Neuronal stem cell (in vitro differentiated cells): ENCODE measurements around the gene PTPRD.

Source experiments
- DNase-seq: peaks from one replicate; pipeline ENCODE4 v3.0.0-alpha.2; 2013; ENCODE audit warnings: low spot score
- H2AFZ ChIP-seq: one replicate; pipeline ENCODE4 v1.6.1; 2013; ENCODE audit warnings: mild to moderate bottlenecking, low read length, inconsistent platforms
- H2AK5ac ChIP-seq: 2 replicates; pipeline ENCODE4 v1.6.1; 2013; ENCODE audit warnings: low read depth, mild to moderate bottlenecking, inconsistent platforms, low read length, moderate library complexity, mixed read lengths
- H2BK120ac ChIP-seq: 2 replicates; pipeline ENCODE4 v1.6.1; 2013; ENCODE audit warnings: low read depth, mild to moderate bottlenecking, inconsistent platforms, low read length, moderate library complexity, mixed read lengths
- H2BK12ac ChIP-seq: one replicate; pipeline ENCODE4 v1.6.1; 2013; ENCODE audit warnings: low read length, inconsistent platforms
- H2BK15ac ChIP-seq: 2 replicates; pipeline ENCODE4 v1.6.1; 2013; ENCODE audit warnings: mild to moderate bottlenecking, low read length, inconsistent platforms, mixed read lengths
- H2BK5ac ChIP-seq: one replicate; pipeline ENCODE4 v1.6.1; 2013; ENCODE audit warnings: inconsistent platforms, mild to moderate bottlenecking, low read length, moderate library complexity
- H3K14ac ChIP-seq: one replicate; pipeline ENCODE4 v1.6.1; 2013; ENCODE audit warnings: low read length, inconsistent platforms
- H3K18ac ChIP-seq: 2 replicates; pipeline ENCODE4 v1.6.1; 2013; ENCODE audit warnings: low read length, inconsistent platforms
- H3K23ac ChIP-seq: 2 replicates; pipeline ENCODE4 v1.6.1; 2013; ENCODE audit warnings: low read depth, mild to moderate bottlenecking, mixed read lengths, low read length, inconsistent platforms; ENCODE audit not compliant: poor library complexity
- H3K27ac ChIP-seq: replicated peaks from 3 replicates; pipeline ENCODE4 v1.5.1; 2013; ENCODE audit warnings: low read length, inconsistent platforms
- H3K27me3 ChIP-seq, 3 experiments: 2 replicates each; pipeline ENCODE4 v1.6.1; 2013; ENCODE audit warnings: low read length in 3 of 3, mild to moderate bottlenecking in 2 of 3, inconsistent platforms in 1 of 3, low read depth in 1 of 3, mixed read lengths in 1 of 3, moderate library complexity in 1 of 3; ENCODE audit not compliant: control insufficient read depth in 3 of 3, insufficient read depth in 3 of 3
- H3K36me3 ChIP-seq, 2 donors: replicated peaks in 1 of 2; 2 replicates each; pipeline ENCODE4 v1.6.1; 2013; ENCODE audit warnings: low read length in 2 of 2; ENCODE audit not compliant: control insufficient read depth in 2 of 2, insufficient read depth in 2 of 2
- H3K4ac ChIP-seq: 2 replicates; pipeline ENCODE4 v1.6.1; 2013; ENCODE audit warnings: inconsistent platforms, mild to moderate bottlenecking, low read length, moderate library complexity
- H3K4me1 ChIP-seq, 2 donors: 1 replicate in 1 of 2; 2 replicates in 1 of 2; pipeline ENCODE4 v1.6.1; 2013; ENCODE audit warnings: low read length in 2 of 2, low read depth in 1 of 2; ENCODE audit not compliant: control insufficient read depth in 2 of 2, insufficient read depth in 1 of 2
- H3K4me2 ChIP-seq: one replicate; pipeline ENCODE4 v1.6.1; 2013; ENCODE audit warnings: mild to moderate bottlenecking, low read length, inconsistent platforms; ENCODE audit not compliant: insufficient read depth, poor library complexity, severe bottlenecking
- H3K4me3 ChIP-seq, 2 donors: 2 replicates each; pipeline ENCODE4 v1.5.1; 2013; ENCODE audit warnings: low read length in 2 of 2, mild to moderate bottlenecking in 2 of 2, inconsistent platforms in 1 of 2, moderate library complexity in 1 of 2
- H3K79me1 ChIP-seq: one replicate; pipeline ENCODE4 v1.6.1; 2013; ENCODE audit warnings: low read depth, mild to moderate bottlenecking, inconsistent platforms, low read length, moderate library complexity
- H3K9ac ChIP-seq: one replicate; pipeline ENCODE4 v1.6.1; 2013; ENCODE audit warnings: mild to moderate bottlenecking, low read depth, low read length, inconsistent platforms; ENCODE audit not compliant: poor library complexity
- H3K9me3 ChIP-seq, 2 donors: replicated peaks in 1 of 2; 2 replicates each; pipeline versions ENCODE3 to v1.6.1; 2013; ENCODE audit warnings: low read length in 2 of 2, mild to moderate bottlenecking in 2 of 2, inconsistent platforms in 1 of 2, low read depth in 1 of 2, mixed read lengths in 1 of 2, moderate library complexity in 1 of 2; ENCODE audit not compliant: control insufficient read depth in 2 of 2, insufficient read depth in 1 of 2
- H4K8ac ChIP-seq: one replicate; pipeline ENCODE4 v1.6.1; 2013; ENCODE audit warnings: low read depth, mild to moderate bottlenecking, inconsistent platforms, low read length, moderate library complexity
- H4K91ac ChIP-seq: one replicate; pipeline ENCODE4 v1.6.1; 2013; ENCODE audit warnings: low read length, low read depth, mild to moderate bottlenecking, inconsistent platforms; ENCODE audit not compliant: poor library complexity
- WGBS, 2 donors: extraction: QIAGEN DNeasy Blood & Tissue Kit; methylation state at CpG; one replicate each; pipeline ENCODE4 v1.1.7; 2013; ENCODE audit warnings: missing lambda C conversion rate in 2 of 2, mixed read lengths in 1 of 2; ENCODE audit not compliant: insufficient read length in 2 of 2, insufficient replicate concordance in 1 of 2; ENCODE audit errors: extremely low coverage in 2 of 2; 5-methylcytosine and 5-hydroxymethylcytosine counted together

PTPRD gene

DNA sequence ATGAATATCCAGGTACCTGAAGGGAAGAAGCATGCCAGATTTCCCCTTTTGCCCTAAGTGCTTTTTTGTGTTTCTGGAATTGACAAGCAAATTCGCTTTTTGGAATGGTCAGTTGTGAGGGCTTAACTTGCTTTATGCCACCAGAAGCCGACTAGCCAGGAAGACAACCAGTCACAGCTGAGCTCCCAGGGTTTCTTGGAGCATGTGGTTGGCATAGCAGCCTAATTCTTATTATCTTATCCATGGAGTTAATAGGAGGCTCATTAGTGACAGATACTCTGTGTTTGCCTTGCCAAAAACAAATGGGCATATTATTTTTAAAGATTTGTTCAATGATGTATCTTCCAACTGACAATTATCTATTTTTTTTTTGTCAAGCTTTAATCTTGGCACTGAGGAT lies 500.7 kb downstream of the PTPRD start:
- Histone ChIP-seq H2BK12ac (no peak overlapping the region), H3K4me2 (no peak overlapping the region), H3K36me3 (no peaks in the 10 kb centered on the region), H2BK120ac (no peak overlapping the region), H2AFZ (no peak overlapping the region), H3K9ac (no peak overlapping the region), H3K18ac (no peak overlapping the region), H4K8ac (no peak overlapping the region), H3K23ac (no peak overlapping the region), H3K79me1 (no peaks in the 10 kb centered on the region), H4K91ac (no peak overlapping the region), H3K9me3 (no peaks in the 10 kb centered on the region), H3K4me1 (peaks cover 0 to 4% of the 10 kb centered on the region in 2 donors), H3K4ac (no peak overlapping the region), H3K14ac (no peak overlapping the region), H3K27ac (no peak overlapping the region), H3K27me3 (no peaks in the 10 kb centered on the region), H3K4me3 (no peak overlapping the region), H2AK5ac (no peak overlapping the region), H2BK5ac (no peak overlapping the region), H2BK15ac (no peak overlapping the region)
- WGBS, 2 donors: no CpG with 5 or more reads among the region's 2 CpGs
- DNase-seq: no peak

DNA sequence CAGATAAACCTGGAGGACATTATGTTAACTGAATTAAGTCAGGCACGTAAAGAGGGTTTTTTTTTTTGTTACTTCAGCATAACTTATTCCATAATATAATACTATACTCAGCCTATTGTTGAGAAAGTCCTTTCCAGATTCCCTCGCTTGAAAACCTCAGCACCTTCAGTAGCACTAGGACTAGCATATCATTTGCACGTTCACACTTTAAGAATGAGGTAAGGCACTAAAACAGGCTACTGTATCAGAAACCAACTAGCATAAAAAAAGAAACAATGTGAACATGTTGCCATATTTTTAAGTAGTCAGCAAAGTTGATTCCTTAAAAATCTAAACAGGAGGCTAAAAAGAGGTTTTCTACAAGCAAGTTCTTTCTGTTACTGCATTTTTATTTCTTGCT lies 504.0 kb downstream of the PTPRD start:
- Histone ChIP-seq H4K8ac (no peak overlapping the region), H4K91ac (no peak overlapping the region), H2BK120ac (no peak overlapping the region), H2AK5ac (no peak overlapping the region), H3K4me2 (no peak overlapping the region), H3K79me1 (no peaks in the 10 kb centered on the region), H3K14ac (no peak overlapping the region), H2AFZ (no peak overlapping the region), H3K36me3 (no peaks in the 10 kb centered on the region), H3K4ac (no peak overlapping the region), H3K23ac (no peak overlapping the region), H2BK15ac (no peak overlapping the region), H3K9me3 (no peaks in the 10 kb centered on the region), H3K18ac (no peak overlapping the region), H3K9ac (no peak overlapping the region), H2BK5ac (no peak overlapping the region), H3K4me1 (peaks cover 0 to 4% of the 10 kb centered on the region in 2 donors), H3K27me3 (no peaks in the 10 kb centered on the region), H2BK12ac (no peak overlapping the region), H3K27ac (no peak overlapping the region), H3K4me3 (no peak overlapping the region)
- no peak for DNase-seq
- WGBS, 2 donors: no CpG with 5 or more reads among the region's 3 CpGs

DNA sequence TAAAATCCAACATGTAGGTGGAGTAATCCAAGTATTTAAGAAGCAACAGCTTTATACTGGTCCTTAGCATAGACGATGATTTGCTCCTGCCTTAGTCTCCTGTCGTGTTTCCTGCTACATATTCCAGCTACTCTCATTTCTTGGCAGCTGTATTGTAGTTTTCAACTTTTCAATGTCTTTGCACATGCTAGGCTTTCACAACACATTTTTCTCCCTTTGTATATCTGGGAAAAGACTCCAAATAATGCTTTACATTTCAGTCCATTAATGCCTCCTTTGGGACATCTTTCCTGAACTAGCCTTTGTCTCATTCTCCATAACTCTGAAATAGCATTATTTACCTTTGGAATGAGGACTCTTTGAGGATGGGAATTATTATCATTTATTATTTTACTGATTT lies 508.0 kb downstream of the PTPRD start:
- H2AFZ ChIP-seq: no peak overlapping the region
- no peak overlapping the region for H4K8ac ChIP-seq
- no peak overlapping the region for H2BK120ac ChIP-seq
- no peak overlapping the region for H2BK12ac ChIP-seq
- H3K9ac ChIP-seq: no peak overlapping the region
- H4K91ac ChIP-seq: no peak overlapping the region
- H3K4ac ChIP-seq: no peak overlapping the region
- H3K14ac ChIP-seq: no peak overlapping the region
- no peaks in the 10 kb centered on the region for H3K36me3 ChIP-seq
- no peak overlapping the region for H2BK15ac ChIP-seq
- H3K23ac ChIP-seq: no peak overlapping the region
- H2AK5ac ChIP-seq: no peak overlapping the region
- no peak overlapping the region for H3K27ac ChIP-seq
- no CpG with 5 or more reads among the region's 2 CpGs for WGBS, 2 donors
- no peak overlapping the region for H3K18ac ChIP-seq
- no peak overlapping the region for H2BK5ac ChIP-seq
- H3K4me1 ChIP-seq: no peaks in the 10 kb centered on the region
- DNase-seq: no peak
- no peaks in the 10 kb centered on the region for H3K27me3 ChIP-seq
- H3K4me3 ChIP-seq: no peak overlapping the region
- no peak overlapping the region for H3K4me2 ChIP-seq
- no peaks in the 10 kb centered on the region for H3K9me3 ChIP-seq
- no peaks in the 10 kb centered on the region for H3K79me1 ChIP-seq

DNA sequence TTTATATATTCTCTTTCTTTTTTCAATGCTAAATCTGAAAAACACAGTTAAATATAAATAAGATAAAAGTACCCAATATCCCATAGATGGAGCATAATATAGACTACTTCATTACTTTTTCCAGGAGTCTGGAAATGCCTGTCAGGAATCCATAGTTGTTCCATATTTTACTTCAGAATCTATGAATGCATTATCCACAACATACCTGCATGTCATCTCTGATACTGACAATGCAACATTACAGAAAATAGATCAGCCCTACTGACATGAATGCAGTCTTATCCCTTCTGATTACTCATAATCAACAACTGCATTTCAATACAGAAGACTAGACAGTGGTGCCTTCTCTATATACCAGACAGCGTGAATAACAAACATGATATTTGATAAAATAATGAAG lies 517.6 kb downstream of the PTPRD start:
- no peak overlapping the region for H2BK12ac ChIP-seq
- H3K9ac ChIP-seq: no peak overlapping the region
- no peak overlapping the region for H4K91ac ChIP-seq
- H2BK5ac ChIP-seq: no peak overlapping the region
- no peak overlapping the region for H3K4ac ChIP-seq
- H3K23ac ChIP-seq: no peak overlapping the region
- H3K36me3 ChIP-seq: no peaks in the 10 kb centered on the region
- no peak overlapping the region for H3K4me2 ChIP-seq
- no peak overlapping the region for H3K14ac ChIP-seq
- no peak overlapping the region for H3K18ac ChIP-seq
- H3K4me1 ChIP-seq: no peaks in the 10 kb centered on the region
- no peak overlapping the region for H3K27ac ChIP-seq
- H3K27me3 ChIP-seq: no peaks in the 10 kb centered on the region
- DNase-seq: no peak
- no peaks in the 10 kb centered on the region for H3K79me1 ChIP-seq
- WGBS, 2 donors: no CpG with 5 or more reads among the region's 1 CpG
- H2BK120ac ChIP-seq: no peak overlapping the region
- H3K9me3 ChIP-seq: no peaks in the 10 kb centered on the region
- H3K4me3 ChIP-seq: no peak overlapping the region
- H2BK15ac ChIP-seq: no peak overlapping the region
- H2AFZ ChIP-seq: no peak overlapping the region
- H2AK5ac ChIP-seq: no peak overlapping the region
- no peak overlapping the region for H4K8ac ChIP-seq
